GM12878 (cell line): ENCODE results near the gene TYSND1. TPM values are rescaled to one million over a fixed set of nuclear protein-coding genes. Genes with fewer than 3 reads are reported as not detected.

Source experiments
- ATAC-seq: fragments of 200-7000 bp; cut with Tn5 transposase; 3 replicates; pipeline ENCODE4 v1.9.1; 2020; ENCODE audit warnings: mild to moderate bottlenecking, moderate library complexity
- BruUV-seq: library from RNA; stranded (reverse); fragments of 400-500 nt; replicated peaks from 2 replicates; lab custom pipeline; 2021; lab: Mats Ljungman, UMichigan
- CTCF ChIA-PET: fragments of 300-600 bp; sonication (Branson Sonifier 250); formaldehyde crosslinking; extraction: SDS; loops from one replicate; lab custom pipeline; 2021; ENCODE audit warnings: inconsistent platforms; lab: Yijun Ruan, JAX
- POLR2A ChIA-PET: fragments of 350-600 bp; formaldehyde crosslinking; extraction: SDS; loops from one replicate; lab custom pipeline; 2021; ENCODE audit warnings: inconsistent platforms; lab: Charles Lee
- RAD21 ChIA-PET: fragments of 300-600 bp; sonication (Branson Sonifier 250); formaldehyde crosslinking; loops from one replicate; lab custom pipeline; 2023; ENCODE audit warnings: antibody characterized with exemption; ENCODE audit not compliant: unreplicated experiment; lab: Charles Lee
- SMC1A ChIA-PET: fragments of 300-600 bp; sonication (Branson Sonifier 250); formaldehyde crosslinking; loops from one replicate; lab custom pipeline; 2023; ENCODE audit not compliant: unreplicated experiment, uncharacterized antibody; lab: Charles Lee
- DNase-seq: peaks from one replicate; pipeline ENCODE4 v3.0.0-alpha.2; 2011; ENCODE audit warnings: low read depth, low spot score
- FAIRE-seq: peaks from 3 replicates; lab custom pipeline; 2011; peaks lifted over from hg19 to GRCh38; lab: Jason Lieb, UNC
- H2AFZ ChIP-seq: 2 replicates; pipeline ENCODE4 v1.6.0; 2011; ENCODE audit warnings: low read depth, low read length, control low read depth; ENCODE audit not compliant: control insufficient read depth
- H3K27ac ChIP-seq: 2 replicates; pipeline ENCODE4 v1.5.1; 2011; ENCODE audit warnings: control low read depth; ENCODE audit not compliant: control insufficient read depth, insufficient read depth
- H3K27me3 ChIP-seq, 2 experiments: replicated peaks in 1 of 2; 2 replicates each; pipeline versions ENCODE4 v1.6.0 to v1.6.1; 2011; ENCODE audit warnings: low read length in 1 of 2; ENCODE audit not compliant: control insufficient read depth in 2 of 2, insufficient read depth in 2 of 2
- H3K36me3 ChIP-seq, 2 experiments: 2 replicates each; pipeline ENCODE4 v1.5.1; 2011; ENCODE audit warnings: low read length in 1 of 2; ENCODE audit not compliant: control insufficient read depth in 2 of 2, insufficient read depth in 2 of 2
- H3K4me1 ChIP-seq: 2 replicates; pipeline ENCODE4 v1.6.1; 2011; ENCODE audit warnings: mild to moderate bottlenecking, low read length, moderate library complexity, mixed read lengths; ENCODE audit not compliant: control insufficient read depth, insufficient read depth
- H3K4me2 ChIP-seq: 2 replicates; pipeline ENCODE4 v1.6.0; 2011; ENCODE audit warnings: control low read depth; ENCODE audit not compliant: control insufficient read depth, insufficient read depth
- H3K4me3 ChIP-seq: fragments of 200-600 bp; sonication (generic); 2 replicates; pipeline ENCODE4 v1.5.1; 2016
- H3K79me2 ChIP-seq: 2 replicates; pipeline ENCODE4 v1.6.0; 2011; ENCODE audit warnings: low read length; ENCODE audit not compliant: control insufficient read depth, insufficient read depth
- H3K9ac ChIP-seq: 2 replicates; pipeline ENCODE4 v1.8.0; 2011; ENCODE audit warnings: low read length, control low read depth, mixed read lengths; ENCODE audit not compliant: control insufficient read depth, insufficient read depth
- H3K9me3 ChIP-seq: replicated peaks from 3 replicates; pipeline ENCODE4 v1.5.1; 2011; ENCODE audit warnings: mild to moderate bottlenecking, low read length; ENCODE audit not compliant: control insufficient read depth, insufficient read depth
- H4K20me1 ChIP-seq: 2 replicates; pipeline ENCODE4 v1.6.0; 2011; ENCODE audit not compliant: control insufficient read depth, insufficient read depth
- BCL11A ChIP-seq: IDR thresholded peaks from 2 replicates; pipeline ENCODE4 v1.6.1; 2011; ENCODE audit warnings: low read depth, low read length
- CUX1 ChIP-seq: IDR thresholded peaks from 2 replicates; pipeline ENCODE4 v1.6.1; 2012; ENCODE audit warnings: improper control_type of control experiment, low read depth, low read length; ENCODE audit not compliant: insufficient replicate concordance
- DPF2 ChIP-seq: fragments of 450-650 bp; IDR thresholded peaks from 2 replicates; pipeline ENCODE4 v1.6.1; 2017; ENCODE audit warnings: mild to moderate bottlenecking
- EGR1 ChIP-seq, 2 experiments: IDR thresholded peaks; 1 replicate in 1 of 2; 2 replicates in 1 of 2; pipeline ENCODE4 v1.6.1; 2011 to 2012; ENCODE audit warnings: low read depth in 2 of 2, low read length in 2 of 2, borderline replicate concordance in 1 of 2, mild to moderate bottlenecking in 1 of 2, moderate library complexity in 1 of 2
- HDGF ChIP-seq: fragments of 450-650 bp; IDR thresholded peaks from 2 replicates; pipeline ENCODE4 v1.6.1; 2016; ENCODE audit warnings: antibody characterized with exemption
- NR2C1 ChIP-seq: fragments of 450-650 bp; IDR thresholded peaks from 2 replicates; pipeline ENCODE4 v1.6.1; 2017; ENCODE audit warnings: antibody characterized with exemption, mild to moderate bottlenecking, moderate library complexity
- RBBP5 ChIP-seq: fragments of 200-600 bp; sonication (generic); conservative IDR thresholded peaks from 2 replicates; pipeline ENCODE4 v1.6.1; 2016
- RELA ChIP-seq: fragments of 450-650 bp; IDR thresholded peaks from 2 replicates; pipeline ENCODE4 v1.8.0; 2014; ENCODE audit warnings: borderline replicate concordance; ENCODE audit not compliant: partially characterized antibody
- SIX5 ChIP-seq: IDR thresholded peaks from 2 replicates; pipeline ENCODE4 v1.6.1; 2011; ENCODE audit warnings: mild to moderate bottlenecking, low read depth, low read length, moderate library complexity; ENCODE audit not compliant: severe bottlenecking
- SUPT20H ChIP-seq: IDR thresholded peaks from 2 replicates; pipeline ENCODE4 v1.6.1; 2011; ENCODE audit warnings: low read depth, mild to moderate bottlenecking, low read length, moderate library complexity, borderline replicate concordance; ENCODE audit not compliant: control insufficient read depth
- WGBS: methylation state at CpG from one replicate; pipeline ENCODE4 v1.1.6; 2016; ENCODE audit warnings: low lambda C conversion rate; ENCODE audit not compliant: insufficient replicate concordance, insufficient coverage; ENCODE audit errors: missing lambda C conversion rate; 5-methylcytosine and 5-hydroxymethylcytosine counted together
- in situ Hi-C: fragments of 300-500 bp; cut with MboI; formaldehyde crosslinking; loops from 9 replicates; pipeline ENCODE4 v1.14.3; 2018; ENCODE audit warnings: mixed read lengths
- intact Hi-C: fragments of 100-400 bp; cut with micrococcal nuclease; formaldehyde crosslinking; loops from one replicate; pipeline ENCODE4 v1.14.2; 2022; ENCODE audit not compliant: unreplicated experiment
- polyA plus RNA-seq, 11 experiments: library from polyadenylated mRNA; depleted of rRNA in 4 of 11; unstranded in 6 of 11; stranded (reverse) in 5 of 11; fragments of >200 nt; fragmentation: Nextera tagmentation in 4 of 11; fragmentation: Illumina TruSeq in 1 of 11; extraction: Ambion mirVana in 4 of 11; extraction: Trizol in 1 of 11; gene quantifications; 1 replicate in 1 of 11; 2 replicates in 10 of 11; pipeline versions ENCODE4 v1.2.1 to v1.2.3, GENCODE V29; 2011 to 2016; ENCODE audit warnings: inconsistent platforms in 2 of 11, missing spikeins in 2 of 11, low read depth in 1 of 11
- total RNA-seq, 4 experiments: library from RNA; depleted of rRNA in 3 of 4; stranded (reverse); fragments of >200 nt in 3 of 4; fragmentation: Illumina TruSeq in 1 of 4; extraction: Trizol in 1 of 4; gene quantifications; 2 replicates each; pipeline versions ENCODE4 v1.2.1 to v1.2.3, GENCODE V29; 2013 to 2021

TYSND1 gene
- total and polyA plus RNA-seq, 10 of the 15 experiments (the other 5 are each of a cell fraction or from before 2014, with no cell fraction given), result 1.9 to 21.4 (median 12.0) TPM

DNA sequence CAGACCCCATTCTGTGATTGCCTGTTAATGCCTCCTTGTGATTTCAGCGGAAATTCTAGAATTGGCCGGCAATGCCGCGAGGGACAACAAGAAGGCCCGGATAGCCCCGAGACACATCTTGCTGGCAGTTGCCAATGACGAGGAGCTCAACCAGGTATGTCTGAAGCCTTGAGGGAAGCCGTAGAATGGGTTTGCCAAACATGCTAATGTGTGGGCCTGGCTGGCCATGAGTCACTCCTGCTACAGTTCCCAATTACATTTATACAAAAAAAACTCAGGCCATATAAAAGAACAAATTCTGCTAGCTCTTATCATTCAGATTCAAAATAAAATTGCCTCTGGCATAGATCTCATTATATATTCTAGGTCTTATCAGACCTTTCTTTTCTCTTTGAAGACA, 56.5 kb downstream of the TYSND1 start:
- CTCF ChIA-PET, result interaction anchor here (0.6 to 1.0 kb wide), 3 partner anchors 27 to 278 kb away, joined by 3 to 4 read pairs (median 3); partner anchors contain the start of gene TYSND1
- Histone ChIP-seq H3K4me1 (peaks cover 7% of the 10 kb centered on the region; the same call in 1 of the 2 replicates), H3K4me2 (no peak overlapping the region), H3K9me3 (no peaks in the 10 kb centered on the region), H3K36me3 (no peaks in the 10 kb centered on the region), H3K79me2 (no peaks in the 10 kb centered on the region), H4K20me1 (no peaks in the 10 kb centered on the region), H3K27ac (no peak overlapping the region), H3K4me3 (no peak overlapping the region), H3K9ac (no peak overlapping the region), H2AFZ (no peak overlapping the region)
- SMC1A ChIA-PET, result no interaction called here
- FAIRE-seq (no peak), DNase-seq (no peak)
- no TSS peak for BruUV-seq
- in situ Hi-C loops, result no loop called here
- RAD21 ChIA-PET, result interaction anchor here (1.0 kb wide), 1 partner anchor 57 kb away, joined by 4 read pairs; the partner anchor contains the start of gene TYSND1
- 74% methylated on average over 8 of the region's 8 CpGs for WGBS
- intact Hi-C loops, result no loop called here
- POLR2A ChIA-PET, result no interaction called here
- TF ChIP-seq EGR1 (IDR thresholded peaks at IDR 0.05; ENCODE audit: borderline replicate concordance in 1 of 2, low read depth in 2 of 2, low read length in 2 of 2) (no peak), SUPT20H (no peak), SIX5 (no peak)
- TF ChIP-seq, all 136 proteins: peak for 0
- ATAC-seq, result no peak
- H3K27me3 ChIP-seq, result no peaks in the 10 kb centered on the region

GRCh38 chr10:70088308-70088698, 58.2 kb downstream of the TYSND1 start:
- ChIA-PET CTCF (no interaction called here), POLR2A (no interaction called here), RAD21 (no interaction called here), SMC1A (interaction anchor here (0.6 kb wide), 1 partner anchor 105 kb away, joined by 4 read pairs; no protein-coding TSS in a partner anchor)
- Histone ChIP-seq H3K27ac (no peak overlapping the region), H2AFZ (no peak overlapping the region), H3K4me1 (peaks cover 2% of the 10 kb centered on the region; the same call in 1 of the 2 replicates), H3K9ac (no peak overlapping the region), H4K20me1 (no peaks in the 10 kb centered on the region), H3K4me3 (no peak overlapping the region), H3K27me3 (no peaks in the 10 kb centered on the region), H3K79me2 (no peaks in the 10 kb centered on the region), H3K9me3 (no peaks in the 10 kb centered on the region), H3K36me3 (no peaks in the 10 kb centered on the region), H3K4me2 (no peak overlapping the region)
- no TSS peak for BruUV-seq
- ATAC-seq (no peak), DNase-seq (no peak), FAIRE-seq (no peak)
- intact Hi-C loops (no loop called here), in situ Hi-C loops (no loop called here)
- TF ChIP-seq RELA (no peak), DPF2 (no peak), HDGF (no peak), CUX1 (no peak), BCL11A (no peak), NR2C1 (no peak), RBBP5 (no peak)
- WGBS, result 62% methylated on average over 3 of the region's 3 CpGs
